HG03378 (cell line): ENCODE results near the gene STAMBPL1.
A peak's percentile ranks its signal among the peaks of the same experiment; 100 is the strongest.
"Not testable (repeated sequence)": the region's sequence is repeated elsewhere in the genome, so short reads cannot be mapped to it uniquely, and the experiment has no call there.

Source experiments
- ATAC-seq: cut with Tn5 transposase; IDR thresholded peaks from one replicate; pipeline ENCODE4 v1.9.1; 2021; ENCODE audit warnings: mild to moderate bottlenecking, moderate library complexity; ENCODE audit not compliant: unreplicated experiment

The STAMBPL1 gene

GRCh38 chr10:88879534-88880281 lies at the start of gene STAMBPL1:
TSS of gene STAMBPL1 (plus strand) at chr10:88880245. CDS start at chr10:88901709, 21,464 bp downstream.
- ATAC-seq: peak; percentile 34

GRCh38 chr10:88830643-88831268 lies 49.3 kb upstream of the STAMBPL1 start:
- no peak for ATAC-seq

GRCh38 chr10:88831709-88832108 lies 48.3 kb upstream of the STAMBPL1 start:
- no peak for ATAC-seq

GRCh38 chr10:88832376-88832775 lies 47.7 kb upstream of the STAMBPL1 start:
- ATAC-seq: no peak

GRCh38 chr10:88833156-88833555 lies 46.9 kb upstream of the STAMBPL1 start:
- ATAC-seq: no peak

- ATAC-seq: no peak
Measured at GRCh38 chr10:88833723-88834122, 46.3 kb upstream of the STAMBPL1 start.

GRCh38 chr10:88835096-88835909 lies 44.7 kb upstream of the STAMBPL1 start:
- peak; percentile 89 for ATAC-seq

- ATAC-seq: no peak
Measured at GRCh38 chr10:88835910-88836221, 44.2 kb upstream of the STAMBPL1 start.

GRCh38 chr10:88837632-88838031 lies 42.4 kb upstream of the STAMBPL1 start:
- ATAC-seq: not testable (repeated sequence)

GRCh38 chr10:88838766-88839350 lies 41.2 kb upstream of the STAMBPL1 start:
- no peak for ATAC-seq

- no peak for ATAC-seq
Measured at GRCh38 chr10:88840104-88840503, 39.9 kb upstream of the STAMBPL1 start.

- ATAC-seq: no peak
Measured at GRCh38 chr10:88840881-88841280, 39.2 kb upstream of the STAMBPL1 start.

GRCh38 chr10:88841316-88842111 lies 38.5 kb upstream of the STAMBPL1 start:
- ATAC-seq: no peak

GRCh38 chr10:88843171-88843570 lies 36.9 kb upstream of the STAMBPL1 start:
- ATAC-seq: no peak

- ATAC-seq: no peak
Measured at GRCh38 chr10:88848499-88848898, 31.5 kb upstream of the STAMBPL1 start.

- no peak for ATAC-seq
Measured at GRCh38 chr10:88849234-88849633, 30.8 kb upstream of the STAMBPL1 start.

- ATAC-seq: no peak
Measured at GRCh38 chr10:88850712-88851111, 29.3 kb upstream of the STAMBPL1 start.

GRCh38 chr10:88851706-88852105 lies 28.3 kb upstream of the STAMBPL1 start, which contains the start of gene ANKRD22:
TSS of gene ANKRD22 (minus strand) at chr10:88851844. CDS start at chr10:88851607, 237 bp downstream.
- ATAC-seq: no peak

- no peak for ATAC-seq
Measured at GRCh38 chr10:88852327-88852726, 27.7 kb upstream of the STAMBPL1 start.

GRCh38 chr10:88853155-88853881 lies 26.7 kb upstream of the STAMBPL1 start:
- ATAC-seq: no peak
